ENCODE results near the gene SOX18. TPM values are rescaled to one million over a fixed set of nuclear protein-coding genes. Genes with fewer than 3 reads are reported as not detected.

Gene SOX18
- total and polyA plus RNA-seq, 2 of the 4 experiments (the other 2 are of a cell fraction) = not detected

- intact Hi-C loops (cut with micrococcal nuclease) = no loop called here
- ATAC-seq (ENCODE audit: low read depth) = no peak
- Histone ChIP-seq H3K79me1 (ENCODE audit: low read depth in 1 of 2, low read length in 2 of 2) (no peaks in the 10 kb centered on the region), H3K4ac (ENCODE audit: low read depth, low read length) (no peak overlapping the region), H3K9me1 (ENCODE audit: insufficient read depth, low read length) (no peaks in the 10 kb centered on the region), H3K27ac (ENCODE audit: insufficient read depth, low read length) (no peak overlapping the region), H2BK15ac (ENCODE audit: low read depth, low read length) (no peak overlapping the region), H4K20me1 (ENCODE audit: insufficient read depth, low read length) (peaks cover 5% of the 10 kb centered on the region; the same call in 1 of the 2 replicates), H2BK5ac (ENCODE audit: low read depth, low read length, poor library complexity, severe bottlenecking) (no peak overlapping the region), H3K18ac (ENCODE audit: low read depth, low read length) (no peak overlapping the region), H2AFZ (replicated peaks; ENCODE audit: low read length, poor library complexity) (no peak overlapping the region), H2BK20ac (ENCODE audit: low read depth, low read length) (no peak overlapping the region), H3K9me3 (ENCODE audit: control insufficient read depth, insufficient read depth, low read length) (no peaks in the 10 kb centered on the region), H3K4me1 (ENCODE audit: control insufficient read depth, insufficient read depth, low read length) (peaks cover 4% of the 10 kb centered on the region; the same call in 1 of the 2 replicates), H3K4me3 (ENCODE audit: insufficient read depth, low read depth, low read length) (no peak overlapping the region), H3K56ac (ENCODE audit: extremely low read depth, insufficient read depth, low read length) (no peak overlapping the region), H2AK9ac (replicated peaks; ENCODE audit: low read depth, low read length, poor library complexity) (no peak overlapping the region), H3K36me3 (ENCODE audit: control insufficient read depth, insufficient read depth, low read length) (peaks cover 24% of the 10 kb centered on the region), H3K4me2 (ENCODE audit: low read depth, low read length) (no peak overlapping the region), H2AK5ac (ENCODE audit: low read depth, low read length) (no peak overlapping the region), H2BK120ac (ENCODE audit: low read depth, low read length) (no peak overlapping the region), H3K27me3 (ENCODE audit: control insufficient read depth, insufficient read depth, low read length) (peaks cover 22% of the 10 kb centered on the region), H4K91ac (ENCODE audit: insufficient read depth, low read depth, low read length) (no peak overlapping the region), H4K8ac (ENCODE audit: low read depth in 2 of 2, low read length in 2 of 2) (no peak overlapping the region), H4K5ac (ENCODE audit: low read depth, low read length) (no peak overlapping the region), H3K9ac (ENCODE audit: low read depth, low read length) (no peak overlapping the region), H3K23ac (ENCODE audit: low read depth, low read length) (no peak overlapping the region), H3K14ac (replicated peaks; ENCODE audit: low read depth, low read length) (no peak overlapping the region)
- dilution Hi-C loops (cut with HindIII; ENCODE audit: low sequenced_read_pairs, unreplicated experiment) = no loop called here
- CTCF ChIA-PET = no interaction called here
- TF ChIP-seq USF2 (IDR thresholded peaks at IDR 0.05; ENCODE audit: low read depth, low read length) = no peak
- no peak for TF ChIP-seq RFX5 (IDR thresholded peaks at IDR 0.05; ENCODE audit: low read depth, low read length)
- TF ChIP-seq MAFK (IDR thresholded peaks at IDR 0.05; ENCODE audit: low read depth, low read length) = no peak
- TF ChIP-seq RAD21 (IDR thresholded peaks at IDR 0.05; ENCODE audit: low read length) = no peak
- no peak for TF ChIP-seq RCOR1 (IDR thresholded peaks at IDR 0.05; ENCODE audit: insufficient replicate concordance, low read length)
- TF ChIP-seq ELK1 (IDR thresholded peaks at IDR 0.05; ENCODE audit: borderline replicate concordance, low read depth, low read length) = no peak
- no peak for TF ChIP-seq POLR2A (IDR thresholded peaks at IDR 0.05; ENCODE audit: low read depth, low read length)
- TF ChIP-seq CTCF (conservative IDR thresholded peaks at IDR 0.05; ENCODE audit: low read depth, low read length) = no peak
- TF ChIP-seq SMC3 (IDR thresholded peaks at IDR 0.05; ENCODE audit: low read depth, low read length) = no peak
- TF ChIP-seq CEBPB (IDR thresholded peaks at IDR 0.05; ENCODE audit: low read depth, low read length) = no peak
- no peak for TF ChIP-seq BHLHE40 (IDR thresholded peaks at IDR 0.05; ENCODE audit: low read depth, low read length)
- no peak for TF ChIP-seq MAZ (IDR thresholded peaks at IDR 0.05; ENCODE audit: borderline replicate concordance, low read depth, low read length)
- POLR2A ChIA-PET (ENCODE audit: unreplicated experiment) = no interaction called here
- WGBS, 2 experiments (ENCODE audit: extremely low coverage in 2 of 2, insufficient read length in 1 of 2) = 97% methylated on average over 8 of the region's 17 CpGs; no CpG with 5 or more reads in 1 of the 2 experiments
- DNase-seq = no peak
- BruUV-seq (replicated peaks) = no TSS peak
- in situ Hi-C loops (cut with MboI; ENCODE audit: low sequenced_read_pairs) = no loop called here
These were observed 14.1 kb downstream of the SOX18 start for GRCh38 chr20:64035066-64035932.
